HepG2 (cell line): ENCODE results near the gene U2AF1L4. TPM values are rescaled to one million over a fixed set of nuclear protein-coding genes. Genes with fewer than 3 reads are reported as not detected.
A peak's percentile ranks its signal among the peaks of the same experiment; 100 is the strongest.

Experiments
- ATAC-seq: fragments of 200-7000 bp; cut with Tn5 transposase; 3 replicates; pipeline ENCODE4 v1.9.1; 2020; ENCODE audit warnings: mild to moderate bottlenecking, moderate library complexity
- BruUV-seq: library from RNA; stranded (reverse); fragments of 400-500 nt; replicated peaks from 2 replicates; lab custom pipeline; 2021; lab: Mats Ljungman, UMichigan
- CTCF ChIA-PET: fragments of 300-600 bp; formaldehyde crosslinking; extraction: SDS; loops from one replicate; lab custom pipeline; 2021; ENCODE audit warnings: low total read pairs, inconsistent platforms, low intra/inter-chr PET ratio; lab: Yijun Ruan, JAX
- POLR2A ChIA-PET: fragments of 350-600 bp; sonication (Branson Sonifier 250); formaldehyde crosslinking; loops from one replicate; lab custom pipeline; 2020; ENCODE audit warnings: antibody characterized with exemption, inconsistent platforms; lab: Yijun Ruan, JAX
- DNase-seq: peaks from one replicate; pipeline ENCODE4 v3.0.0-alpha.2; 2015; ENCODE audit warnings: low spot score
- FAIRE-seq: peaks from 3 replicates; lab custom pipeline; 2011; peaks lifted over from hg19 to GRCh38; lab: Jason Lieb, UNC
- H2AFZ ChIP-seq: one replicate; pipeline ENCODE4 v1.6.1; 2011; ENCODE audit warnings: low read length, inconsistent platforms
- H3K27ac ChIP-seq: fragments of 300-600 bp; 3 replicates; pipeline ENCODE4 v1.8.0; 2011; ENCODE audit warnings: mixed run types, mild to moderate bottlenecking, mixed read lengths, low read length, inconsistent platforms; ENCODE audit not compliant: insufficient read depth; ENCODE audit errors: extremely low read length
- H3K27me3 ChIP-seq, 2 experiments: fragments of 200-600 bp in 1 of 2; 2 replicates in 1 of 2; 3 replicates in 1 of 2; pipeline versions ENCODE4 v1.6.0 to v1.8.0; 2011; ENCODE audit warnings: low read length in 2 of 2, mild to moderate bottlenecking in 2 of 2, moderate library complexity in 2 of 2, inconsistent platforms in 1 of 2; ENCODE audit not compliant: insufficient read depth in 2 of 2, control insufficient read depth in 1 of 2
- H3K36me3 ChIP-seq, 2 experiments: fragments of 200-600 bp in 1 of 2; replicated peaks in 1 of 2; 2 replicates in 1 of 2; 3 replicates in 1 of 2; pipeline versions ENCODE4 v1.5.1 to v1.8.0; 2011; ENCODE audit warnings: low read length in 2 of 2, inconsistent platforms in 1 of 2; ENCODE audit not compliant: insufficient read depth in 2 of 2, control insufficient read depth in 1 of 2
- H3K4me1 ChIP-seq: 2 replicates; pipeline ENCODE4 v1.5.1; 2012; ENCODE audit warnings: low read length, inconsistent platforms; ENCODE audit not compliant: insufficient read depth
- H3K4me2 ChIP-seq: 2 replicates; pipeline ENCODE4 v1.6.0; 2011; ENCODE audit warnings: low read depth, low read length, inconsistent platforms
- H3K4me3 ChIP-seq, 3 experiments: fragments of 200-600 bp in 1 of 3; sonication (generic), shearing (Covaris generic) in 1 of 3; replicated peaks in 1 of 3; 2 replicates each; pipeline ENCODE4 v1.5.1; 2011 to 2016; ENCODE audit warnings: low read length in 3 of 3, inconsistent platforms in 2 of 3, low read depth in 2 of 3, mild to moderate bottlenecking in 2 of 3, control low read depth in 1 of 3, mixed read lengths in 1 of 3; ENCODE audit not compliant: insufficient read depth in 1 of 3
- H3K79me2 ChIP-seq: one replicate; pipeline ENCODE4 v1.6.1; 2011; ENCODE audit warnings: low read length, inconsistent platforms; ENCODE audit not compliant: insufficient read depth
- H3K9ac ChIP-seq: 2 replicates; pipeline ENCODE4 v1.6.0; 2011; ENCODE audit warnings: mild to moderate bottlenecking, low read depth, low read length, inconsistent platforms; ENCODE audit not compliant: insufficient read depth
- H3K9me3 ChIP-seq: 2 replicates; pipeline ENCODE4 v1.5.1; 2012; ENCODE audit warnings: mild to moderate bottlenecking, low read length
- H4K20me1 ChIP-seq: 2 replicates; pipeline ENCODE4 v1.6.0; 2011; ENCODE audit warnings: inconsistent platforms, mild to moderate bottlenecking, low read length, moderate library complexity; ENCODE audit not compliant: insufficient read depth
- AGO2 ChIP-seq: fragments of 200-400 bp; formaldehyde crosslinking; optimal IDR thresholded peaks from 2 replicates; pipeline ENCODE3; 2017; ENCODE audit warnings: mild to moderate bottlenecking, low read depth, low read length, moderate library complexity
- ARNTL ChIP-seq: sonication (generic); formaldehyde crosslinking; IDR thresholded peaks from 2 replicates; pipeline ENCODE4 v1.4.0; 2020; ENCODE audit warnings: mild to moderate bottlenecking, missing genetic modification reagents
- E2F5 ChIP-seq: sonication (generic); formaldehyde crosslinking; conservative IDR thresholded peaks from 2 replicates; pipeline ENCODE4 v1.4.0; 2020; ENCODE audit warnings: missing genetic modification reagents
- FOXJ3 ChIP-seq: sonication (generic); formaldehyde crosslinking; IDR thresholded peaks from 2 replicates; pipeline ENCODE4 v1.4.0; 2020; ENCODE audit warnings: missing genetic modification reagents, mild to moderate bottlenecking, borderline replicate concordance
- HNF1A ChIP-seq, 2 experiments: sonication (generic) in 1 of 2; formaldehyde crosslinking in 1 of 2; IDR thresholded peaks; 2 replicates each; pipeline versions ENCODE4 v1.4.0 to v1.6.1; 2016 to 2020; ENCODE audit warnings: borderline replicate concordance in 1 of 2, low read depth in 1 of 2, mild to moderate bottlenecking in 1 of 2, missing genetic modification reagents in 1 of 2
- ZFY ChIP-seq: sonication (generic); formaldehyde crosslinking; IDR thresholded peaks from 2 replicates; pipeline ENCODE4 v1.4.0; 2020; ENCODE audit warnings: missing genetic modification reagents
- ZNF121 ChIP-seq: sonication (generic); formaldehyde crosslinking; IDR thresholded peaks from 2 replicates; pipeline ENCODE4 v1.5.0; 2020; ENCODE audit warnings: mild to moderate bottlenecking, missing genetic modification reagents
- WGBS: methylation state at CpG from one replicate; pipeline ENCODE4 v1.1.6; 2017; ENCODE audit warnings: low lambda C conversion rate; 5-methylcytosine and 5-hydroxymethylcytosine counted together
- in situ Hi-C: cut with HindIII; loops from 2 replicates; pipeline ENCODE4 v1.10.0; 2017; ENCODE audit warnings: low pct_unique_long_range_greater_than_20kb; ENCODE audit not compliant: extremely low pct_ligation_motif_present
- intact Hi-C: fragments of 100-400 bp; cut with micrococcal nuclease; formaldehyde crosslinking; loops from one replicate; pipeline ENCODE4 v1.10.0; 2022; ENCODE audit not compliant: unreplicated experiment
- polyA plus RNA-seq, 8 experiments: library from polyadenylated mRNA; depleted of rRNA in 3 of 8; stranded (reverse) in 7 of 8; unstranded in 1 of 8; fragments of >200 nt; fragmentation: Illumina TruSeq in 4 of 8; extraction: Trizol in 4 of 8; gene quantifications; 2 replicates each; pipeline versions ENCODE4 v1.2.1 to v1.2.3, GENCODE V29; 2011 to 2016; ENCODE audit warnings: low read depth in 4 of 8, missing spikeins in 1 of 8, mixed read lengths in 1 of 8; ENCODE audit not compliant: insufficient read depth in 1 of 8
- total RNA-seq, 5 experiments: library from RNA; depleted of rRNA; stranded (reverse); fragments of >200 nt; fragmentation: Illumina TruSeq; extraction: Trizol; gene quantifications; 2 replicates each; pipeline ENCODE4 v1.2.3, GENCODE V29; 2016; ENCODE audit warnings: low read depth in 1 of 5
- TF ChIP-seq, protein P1 (sequence below): sonication (generic); formaldehyde crosslinking; conservative IDR thresholded peaks from 2 replicates; pipeline ENCODE4 v1.4.0; 2020; ENCODE audit warnings: mild to moderate bottlenecking, missing genetic modification reagents, moderate library complexity

The U2AF1L4 gene
- total and polyA plus RNA-seq, 2 of the 13 experiments (the other 11 are each of a cell fraction or from before 2014, with no cell fraction given), result 7.9 to 15.4 TPM

DNA sequence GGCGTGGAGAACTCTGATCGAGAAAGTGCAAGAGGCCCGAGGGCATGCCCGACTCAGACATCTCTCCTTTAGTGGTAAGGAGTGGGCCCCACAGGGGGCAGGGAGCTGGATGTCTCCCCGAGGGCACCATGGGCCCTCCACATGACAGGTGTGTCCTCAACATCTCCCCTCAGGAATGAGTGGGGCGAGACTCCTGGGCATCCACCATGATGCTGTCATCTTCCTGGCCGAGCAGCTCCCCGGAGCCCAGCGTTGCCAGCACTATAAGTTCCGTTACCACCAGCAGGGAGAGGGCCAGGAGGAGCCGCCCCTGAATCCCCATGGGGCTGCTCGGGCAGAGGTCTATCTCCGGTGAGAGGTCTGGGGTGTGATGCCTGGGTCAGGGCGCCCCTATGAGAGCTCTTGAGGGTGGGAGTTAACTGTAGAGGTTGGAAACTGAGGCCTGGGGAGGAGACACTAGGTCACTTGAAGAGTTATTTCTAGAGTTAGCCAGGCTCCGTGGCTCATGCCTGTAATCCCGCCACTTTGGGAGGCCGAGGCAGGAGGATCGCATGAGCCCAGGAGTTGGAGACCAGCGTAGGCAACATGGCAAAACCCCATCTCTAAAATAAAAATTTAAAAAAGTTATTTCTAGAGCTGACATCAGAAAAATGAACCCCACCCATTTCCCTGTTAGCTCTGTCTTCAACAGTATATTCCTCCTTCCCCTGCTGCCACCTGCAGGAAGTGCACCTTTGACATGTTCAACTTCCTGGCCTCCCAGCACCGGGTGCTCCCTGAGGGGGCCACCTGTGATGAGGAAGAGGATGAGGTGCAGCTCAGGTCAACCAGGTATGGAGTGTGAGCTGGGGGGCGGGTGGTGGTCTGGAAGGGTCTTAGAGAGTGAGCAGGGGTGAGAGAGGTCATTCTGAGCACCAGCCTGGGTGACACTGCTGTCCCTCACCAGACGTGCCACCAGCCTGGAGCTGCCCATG, 8.0 kb downstream of the U2AF1L4 start (continued):
- peak; percentile 57 for TF ChIP-seq AGO2

- H3K4me2 ChIP-seq, result no peak overlapping the region
- ATAC-seq (no peak), DNase-seq (no peak), FAIRE-seq (no peak)
- intact Hi-C loops (no loop called here), in situ Hi-C loops (no loop called here)
- BruUV-seq, result no TSS peak
- ChIA-PET CTCF (no interaction called here), POLR2A (interaction anchor here (1.2 kb wide), 1 partner anchor 57 kb away, joined by 3 read pairs; no protein-coding TSS in a partner anchor)
- H3K4me1 ChIP-seq, result peaks cover 8% of the 10 kb centered on the region
- no peak overlapping the region for H3K9ac ChIP-seq
- no peak overlapping the region for H3K27ac ChIP-seq
- TF ChIP-seq ZFY (CRISPR knock-in tag) (no peak), HNF1A (IDR thresholded peaks at IDR 0.05; ENCODE audit: low read depth) (no peak), HNF1A (CRISPR knock-in tag; IDR thresholded peaks at IDR 0.05; ENCODE audit: borderline replicate concordance) (no peak), E2F5 (no peak), ARNTL (CRISPR knock-in tag) (no peak), FOXJ3 (CRISPR knock-in tag) (no peak), ZNF121 (CRISPR knock-in tag) (no peak)
- TF ChIP-seq, protein P1, sequence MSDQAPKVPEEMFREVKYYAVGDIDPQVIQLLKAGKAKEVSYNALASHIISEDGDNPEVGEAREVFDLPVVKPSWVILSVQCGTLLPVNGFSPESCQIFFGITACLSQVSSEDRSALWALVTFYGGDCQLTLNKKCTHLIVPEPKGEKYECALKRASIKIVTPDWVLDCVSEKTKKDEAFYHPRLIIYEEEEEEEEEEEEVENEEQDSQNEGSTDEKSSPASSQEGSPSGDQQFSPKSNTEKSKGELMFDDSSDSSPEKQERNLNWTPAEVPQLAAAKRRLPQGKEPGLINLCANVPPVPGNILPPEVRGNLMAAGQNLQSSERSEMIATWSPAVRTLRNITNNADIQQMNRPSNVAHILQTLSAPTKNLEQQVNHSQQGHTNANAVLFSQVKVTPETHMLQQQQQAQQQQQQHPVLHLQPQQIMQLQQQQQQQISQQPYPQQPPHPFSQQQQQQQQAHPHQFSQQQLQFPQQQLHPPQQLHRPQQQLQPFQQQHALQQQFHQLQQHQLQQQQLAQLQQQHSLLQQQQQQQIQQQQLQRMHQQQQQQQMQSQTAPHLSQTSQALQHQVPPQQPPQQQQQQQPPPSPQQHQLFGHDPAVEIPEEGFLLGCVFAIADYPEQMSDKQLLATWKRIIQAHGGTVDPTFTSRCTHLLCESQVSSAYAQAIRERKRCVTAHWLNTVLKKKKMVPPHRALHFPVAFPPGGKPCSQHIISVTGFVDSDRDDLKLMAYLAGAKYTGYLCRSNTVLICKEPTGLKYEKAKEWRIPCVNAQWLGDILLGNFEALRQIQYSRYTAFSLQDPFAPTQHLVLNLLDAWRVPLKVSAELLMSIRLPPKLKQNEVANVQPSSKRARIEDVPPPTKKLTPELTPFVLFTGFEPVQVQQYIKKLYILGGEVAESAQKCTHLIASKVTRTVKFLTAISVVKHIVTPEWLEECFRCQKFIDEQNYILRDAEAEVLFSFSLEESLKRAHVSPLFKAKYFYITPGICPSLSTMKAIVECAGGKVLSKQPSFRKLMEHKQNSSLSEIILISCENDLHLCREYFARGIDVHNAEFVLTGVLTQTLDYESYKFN, result no peak
- H3K79me2 ChIP-seq, result no peaks in the 10 kb centered on the region
- H4K20me1 ChIP-seq, result no peaks in the 10 kb centered on the region
- H3K4me3 ChIP-seq, result no peak overlapping the region
- WGBS, result 96% methylated on average over 4 of the region's 5 CpGs
- peaks cover 32 to 85% of the 10 kb centered on the region in 2 experiments; a peak in 4 of 5 replicates for H3K36me3 ChIP-seq
- H2AFZ ChIP-seq, result no peak overlapping the region
- no peaks in the 10 kb centered on the region for H3K27me3 ChIP-seq
- H3K9me3 ChIP-seq, result no peaks in the 10 kb centered on the region
These were observed 10.3 kb downstream of the U2AF1L4 start for GRCh38 chr19:35734889-35735288.
